Epithelial cell of proximal tubule (primary cell): ENCODE measurements around the gene TSACC. TPM values are rescaled to one million over a fixed set of nuclear protein-coding genes. Genes with fewer than 3 reads are reported as not detected.
A peak's percentile ranks its signal among the peaks of the same experiment; 100 is the strongest.

ENCODE experiments used
- DNase-seq: peaks from one replicate; pipeline ENCODE4 v3.0.0-alpha.2; 2011; ENCODE audit warnings: low read depth
- H3K4me3 ChIP-seq: 2 replicates; pipeline ENCODE4 v1.5.1; 2011; ENCODE audit warnings: low read depth, mild to moderate bottlenecking, low read length
- total RNA-seq: library from RNA; depleted of rRNA; stranded (reverse); fragments of >200 nt; gene quantifications from 2 replicates; pipeline ENCODE4 v1.2.3, GENCODE V29; 2015
- TF ChIP-seq, protein P1 (sequence below): conservative IDR thresholded peaks from 2 replicates; pipeline ENCODE4 v1.5.1; 2012; ENCODE audit warnings: low read depth, mild to moderate bottlenecking, low read length

Gene TSACC
- total RNA-seq, 1 donor from 2014 or later: 0.69 TPM

DNA sequence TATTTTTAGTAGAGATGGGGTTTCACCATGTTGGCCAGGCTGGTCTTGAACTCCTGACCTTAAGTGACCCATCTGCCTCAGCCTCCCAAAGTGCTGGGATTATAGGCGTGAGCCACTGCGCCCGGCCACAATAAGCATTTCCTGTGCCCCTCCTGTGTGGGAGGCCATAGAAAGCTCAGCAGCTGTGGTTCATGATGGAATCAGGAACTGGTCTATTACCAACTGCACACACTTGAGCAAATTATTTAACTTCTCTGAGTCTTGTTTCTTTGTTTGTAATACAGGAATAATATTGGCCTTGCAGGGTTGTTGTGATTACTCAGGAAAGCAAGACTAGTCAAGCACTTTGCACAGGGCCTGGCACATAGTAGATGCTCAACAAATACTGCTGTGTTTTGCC, 45.7 kb downstream of the TSACC start:
- H3K4me3 ChIP-seq: no peak overlapping the region
- TF ChIP-seq, protein P1, sequence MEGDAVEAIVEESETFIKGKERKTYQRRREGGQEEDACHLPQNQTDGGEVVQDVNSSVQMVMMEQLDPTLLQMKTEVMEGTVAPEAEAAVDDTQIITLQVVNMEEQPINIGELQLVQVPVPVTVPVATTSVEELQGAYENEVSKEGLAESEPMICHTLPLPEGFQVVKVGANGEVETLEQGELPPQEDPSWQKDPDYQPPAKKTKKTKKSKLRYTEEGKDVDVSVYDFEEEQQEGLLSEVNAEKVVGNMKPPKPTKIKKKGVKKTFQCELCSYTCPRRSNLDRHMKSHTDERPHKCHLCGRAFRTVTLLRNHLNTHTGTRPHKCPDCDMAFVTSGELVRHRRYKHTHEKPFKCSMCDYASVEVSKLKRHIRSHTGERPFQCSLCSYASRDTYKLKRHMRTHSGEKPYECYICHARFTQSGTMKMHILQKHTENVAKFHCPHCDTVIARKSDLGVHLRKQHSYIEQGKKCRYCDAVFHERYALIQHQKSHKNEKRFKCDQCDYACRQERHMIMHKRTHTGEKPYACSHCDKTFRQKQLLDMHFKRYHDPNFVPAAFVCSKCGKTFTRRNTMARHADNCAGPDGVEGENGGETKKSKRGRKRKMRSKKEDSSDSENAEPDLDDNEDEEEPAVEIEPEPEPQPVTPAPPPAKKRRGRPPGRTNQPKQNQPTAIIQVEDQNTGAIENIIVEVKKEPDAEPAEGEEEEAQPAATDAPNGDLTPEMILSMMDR: no peak
- DNase-seq: no peak

- TF ChIP-seq, protein P1: no peak
- DNase-seq: no peak
- no peak overlapping the region for H3K4me3 ChIP-seq
Measured at GRCh38 chr1:156384658-156385057, 46.3 kb downstream of the TSACC start.

DNA sequence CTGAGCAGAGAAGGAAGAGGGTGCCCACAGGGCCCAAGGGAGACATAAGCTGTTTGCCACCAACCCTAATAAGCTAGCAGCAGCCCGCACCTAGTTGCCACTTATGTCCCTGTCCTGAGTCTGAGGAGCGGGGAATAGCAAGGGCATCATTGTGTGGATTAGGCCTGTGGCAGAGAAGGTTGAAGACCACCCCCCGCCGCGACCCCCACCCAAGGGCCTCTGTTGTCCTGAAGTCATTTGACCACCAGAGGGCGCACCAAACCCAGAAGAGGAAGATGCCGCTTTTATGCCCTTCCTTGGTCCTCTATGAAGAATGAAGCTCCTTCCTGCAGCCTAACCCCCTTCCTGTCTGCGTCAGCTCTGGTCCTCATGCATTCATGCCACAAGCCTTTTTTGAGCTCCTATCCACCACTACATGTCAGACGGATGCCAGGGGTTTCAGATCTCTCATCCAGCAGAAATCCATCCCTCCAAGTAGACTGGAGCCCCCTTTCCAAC, 47.3 kb downstream of the TSACC start:
- TF ChIP-seq, protein P1: peak; percentile 92

GRCh38 chr1:156386134-156386901, 48.0 kb downstream of the TSACC start:
- H3K4me3 ChIP-seq: no peak overlapping the region
- TF ChIP-seq, protein P1: no peak
- DNase-seq: no peak

More for the DNA sequence above, 47.3 kb downstream of the TSACC start:
- DNase-seq: no peak
- H3K4me3 ChIP-seq: no peak overlapping the region

- H3K4me3 ChIP-seq: no peak overlapping the region
- TF ChIP-seq, protein P1: no peak
- DNase-seq: no peak
Measured at GRCh38 chr1:156386949-156387869, 48.9 kb downstream of the TSACC start.

DNA sequence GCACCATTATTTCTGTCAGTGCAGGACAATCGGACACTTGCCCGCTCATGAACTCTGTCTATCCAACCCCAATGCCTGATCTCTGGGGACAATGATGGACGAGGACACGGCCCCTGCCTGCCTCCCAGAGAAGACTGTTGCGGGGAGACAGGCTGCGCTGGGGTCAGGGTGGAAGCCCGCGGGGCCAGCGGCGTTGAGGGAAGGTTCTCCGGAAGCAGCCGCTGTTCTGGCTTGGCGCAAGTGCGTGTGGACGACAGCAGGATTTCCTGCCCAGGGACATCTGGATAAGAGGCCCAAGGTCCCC, 49.5 kb downstream of the TSACC start:
- no peak overlapping the region for H3K4me3 ChIP-seq
- TF ChIP-seq, protein P1: no peak
- DNase-seq: no peak
